ENCODE results near the gene DGKE. TPM values are rescaled to one million over a fixed set of nuclear protein-coding genes. Genes with fewer than 3 reads are reported as not detected.

DGKE gene
- polyA plus RNA-seq, 4 donors = 3.5 to 5.1 (median 3.9) TPM

GRCh38 chr17:56910509-56911235 lies 76.7 kb downstream of the DGKE start:
- no peak for DNase-seq (ENCODE audit: low read depth in 4 of 4, low spot score in 3 of 4)

- DNase-seq (ENCODE audit: low read depth in 4 of 4, low spot score in 3 of 4) = no peak
Measured at GRCh38 chr17:56912105-56912999, 78.4 kb downstream of the DGKE start.

GRCh38 chr17:56913000-56913311 lies 79.0 kb downstream of the DGKE start:
- no peak for DNase-seq (ENCODE audit: low read depth in 4 of 4, low spot score in 3 of 4)

GRCh38 chr17:56913353-56913866 lies 79.5 kb downstream of the DGKE start:
- DNase-seq (ENCODE audit: low read depth in 4 of 4, low spot score in 3 of 4) = peak in 1 of 4 donors; percentile 4

- peak; percentile 63 to 85 (median 69) for DNase-seq (ENCODE audit: low read depth in 4 of 4, low spot score in 3 of 4)
Measured at GRCh38 chr17:56913867-56914580, 80.1 kb downstream of the DGKE start, which contains the start of gene TRIM25. TSS of gene TRIM25 (minus strand) at chr17:56914049. CDS start at chr17:56913988, 61 bp downstream.

- peak in 1 of 4 donors; percentile 10 for DNase-seq (ENCODE audit: low read depth in 4 of 4, low spot score in 3 of 4)
Measured at GRCh38 chr17:56914581-56915273, 80.8 kb downstream of the DGKE start.

- no peak for DNase-seq (ENCODE audit: low read depth in 4 of 4, low spot score in 3 of 4)
Measured at GRCh38 chr17:56917559-56918296, 83.8 kb downstream of the DGKE start.

GRCh38 chr17:56918916-56919315 lies 85.0 kb downstream of the DGKE start:
- no peak for DNase-seq (ENCODE audit: low read depth in 4 of 4, low spot score in 3 of 4)

Other genes starting within 250 kb of the DGKE start
- 1 to 10 TPM; 1.4 to 1.8 (median 1.5) TPM for gene NOG, start 240.5 kb upstream of the DGKE start, polyA plus RNA-seq (ENCODE audit: insufficient read length in 4 of 4)
- gene C17orf67, start 231 bp upstream of the DGKE start, polyA plus RNA-seq (ENCODE audit: insufficient read length in 4 of 4) = 1 to 10 TPM in 3 of 4 donors, under 1 TPM in 1; 0.86 to 1.4 (median 1.1) TPM
- 10 to 100 TPM; 23.4 to 34.4 (median 31.5) TPM for gene TRIM25, start 79.9 kb downstream of the DGKE start, polyA plus RNA-seq (ENCODE audit: insufficient read length in 4 of 4)
- gene COIL, start 126.9 kb downstream of the DGKE start, polyA plus RNA-seq (ENCODE audit: insufficient read length in 4 of 4) = 10 to 100 TPM; 27.8 to 35.9 (median 33.9) TPM
- 100 to 1,000 TPM in 2 of 4 donors, 10 to 100 TPM in 2; 83.5 to 126 (median 103) TPM for gene SCPEP1, start 144.0 kb downstream of the DGKE start, polyA plus RNA-seq (ENCODE audit: insufficient read length in 4 of 4)